Neural cell (in vitro differentiated cells): ENCODE measurements around the gene RETN. TPM values are rescaled to one million over a fixed set of nuclear protein-coding genes. Genes with fewer than 3 reads are reported as not detected.

Experiments
- H2AFZ ChIP-seq: fragments of 200-600, 300-800 bp; sonication (generic), shearing (Covaris generic); 2 replicates; pipeline ENCODE4 v1.6.0; 2014; ENCODE audit warnings: low read depth, mild to moderate bottlenecking, antibody characterized with exemption, low read length, moderate library complexity
- H3F3A ChIP-seq: fragments of 200-600 bp; shearing (Covaris generic); 2 replicates; pipeline ENCODE4 v1.6.1; 2016; ENCODE audit warnings: mild to moderate bottlenecking, moderate library complexity, mixed read lengths, antibody characterized with exemption, low read length; ENCODE audit not compliant: insufficient read depth, poor library complexity, severe bottlenecking
- H3K27ac ChIP-seq: fragments of 200-600, 300-800 bp; sonication (generic), shearing (Covaris generic); 2 replicates; pipeline ENCODE4 v1.5.1; 2014; ENCODE audit warnings: mild to moderate bottlenecking, low read length, moderate library complexity
- H3K27me3 ChIP-seq: fragments of 300-800, 200-600 bp; sonication (generic), shearing (Covaris generic); 2 replicates; pipeline ENCODE4 v1.6.0; 2014; ENCODE audit warnings: mild to moderate bottlenecking, low read depth, low read length, moderate library complexity; ENCODE audit not compliant: insufficient read depth
- H3K36me3 ChIP-seq: fragments of 300-800, 200-600 bp; sonication (generic), shearing (Covaris generic); 2 replicates; pipeline ENCODE4 v1.5.1; 2014; ENCODE audit warnings: mild to moderate bottlenecking, antibody characterized with exemption, low read length, moderate library complexity; ENCODE audit not compliant: insufficient read depth
- H3K4me2 ChIP-seq: fragments of 300-800, 200-600 bp; sonication (generic), shearing (Covaris generic); 2 replicates; pipeline ENCODE4 v1.6.0; 2014; ENCODE audit warnings: mild to moderate bottlenecking, low read length
- H3K4me3 ChIP-seq: fragments of 300-800, 200-600 bp; sonication (generic), shearing (Covaris generic); 2 replicates; pipeline ENCODE4 v1.5.1; 2014; ENCODE audit warnings: mild to moderate bottlenecking, low read length, moderate library complexity
- H3K79me2 ChIP-seq: fragments of 200-600 bp; shearing (Covaris generic); replicated peaks from 2 replicates; pipeline ENCODE4 v1.6.0; 2014; ENCODE audit warnings: mild to moderate bottlenecking, low read length, moderate library complexity; ENCODE audit not compliant: insufficient read depth
- H3K9ac ChIP-seq: fragments of 300-800, 200-600 bp; sonication (generic), shearing (Covaris generic); 2 replicates; pipeline ENCODE4 v1.6.1; 2016; ENCODE audit warnings: mild to moderate bottlenecking, low read length, mixed read lengths
- H3K9me2 ChIP-seq: fragments of 200-600 bp; shearing (Covaris generic); 2 replicates; pipeline ENCODE4 v1.6.1; 2016; ENCODE audit warnings: mild to moderate bottlenecking, low read length, mixed read lengths; ENCODE audit not compliant: insufficient read depth
- H3K9me3 ChIP-seq: fragments of 200-600, 300-800 bp; sonication (generic), shearing (Covaris generic); 2 replicates; pipeline ENCODE4 v1.6.1; 2016; ENCODE audit warnings: mild to moderate bottlenecking, mixed run types, low read length, moderate library complexity, mixed read lengths
- H4K20me1 ChIP-seq: fragments of 200-600 bp; shearing (Covaris generic); 2 replicates; pipeline ENCODE4 v1.6.1; 2016; ENCODE audit warnings: mild to moderate bottlenecking, mixed run types; ENCODE audit not compliant: insufficient read depth
- EP300 ChIP-seq: fragments of 450-650 bp; conservative IDR thresholded peaks from 2 replicates; pipeline ENCODE4 v1.6.1; 2014; ENCODE audit warnings: antibody characterized with exemption, mild to moderate bottlenecking, moderate library complexity; ENCODE audit not compliant: poor library complexity, severe bottlenecking
- EZH2 ChIP-seq: fragments of 200-600, 300-800 bp; shearing (Covaris generic), sonication (generic); IDR thresholded peaks from 2 replicates; pipeline ENCODE4 v1.6.1; 2014; ENCODE audit warnings: antibody characterized with exemption, low read length, borderline replicate concordance, mild to moderate bottlenecking; ENCODE audit not compliant: insufficient read depth, poor library complexity, severe bottlenecking
- MXI1 ChIP-seq: fragments of 450-650 bp; conservative IDR thresholded peaks from 2 replicates; pipeline ENCODE4 v1.6.1; 2014; ENCODE audit warnings: antibody characterized with exemption, mild to moderate bottlenecking; ENCODE audit not compliant: poor library complexity, severe bottlenecking
- POLR2AphosphoS5 ChIP-seq: IDR thresholded peaks from 2 replicates; pipeline ENCODE4 v1.6.1; 2012
- RAD21 ChIP-seq: fragments of 450-650 bp; conservative IDR thresholded peaks from 2 replicates; pipeline ENCODE4 v1.6.1; 2014; ENCODE audit warnings: antibody characterized with exemption, mild to moderate bottlenecking, moderate library complexity
- SMC3 ChIP-seq: fragments of 450-650 bp; conservative IDR thresholded peaks from 2 replicates; pipeline ENCODE4 v1.6.1; 2014; ENCODE audit warnings: antibody characterized with exemption, mild to moderate bottlenecking, moderate library complexity; ENCODE audit not compliant: poor library complexity
- TAF1 ChIP-seq: IDR thresholded peaks from 2 replicates; pipeline ENCODE4 v1.6.1; 2012; ENCODE audit warnings: low read depth
- polyA plus RNA-seq: library from polyadenylated mRNA; depleted of rRNA; stranded (reverse); fragments of >200 nt; gene quantifications from 2 replicates; pipeline ENCODE4 v1.2.3, GENCODE V29; 2014
- TF ChIP-seq, protein P1 (sequence below): fragments of 450-650 bp; IDR thresholded peaks from 2 replicates; pipeline ENCODE4 v1.5.1; 2014; ENCODE audit warnings: antibody characterized with exemption, mild to moderate bottlenecking, moderate library complexity; ENCODE audit not compliant: poor library complexity, severe bottlenecking
- TF ChIP-seq, protein P2 (sequence below): IDR thresholded peaks from 2 replicates; pipeline ENCODE4 v1.6.1; 2012; ENCODE audit warnings: borderline replicate concordance

RETN gene
- polyA plus RNA-seq, 1 donor from 2014 or later = not detected

DNA sequence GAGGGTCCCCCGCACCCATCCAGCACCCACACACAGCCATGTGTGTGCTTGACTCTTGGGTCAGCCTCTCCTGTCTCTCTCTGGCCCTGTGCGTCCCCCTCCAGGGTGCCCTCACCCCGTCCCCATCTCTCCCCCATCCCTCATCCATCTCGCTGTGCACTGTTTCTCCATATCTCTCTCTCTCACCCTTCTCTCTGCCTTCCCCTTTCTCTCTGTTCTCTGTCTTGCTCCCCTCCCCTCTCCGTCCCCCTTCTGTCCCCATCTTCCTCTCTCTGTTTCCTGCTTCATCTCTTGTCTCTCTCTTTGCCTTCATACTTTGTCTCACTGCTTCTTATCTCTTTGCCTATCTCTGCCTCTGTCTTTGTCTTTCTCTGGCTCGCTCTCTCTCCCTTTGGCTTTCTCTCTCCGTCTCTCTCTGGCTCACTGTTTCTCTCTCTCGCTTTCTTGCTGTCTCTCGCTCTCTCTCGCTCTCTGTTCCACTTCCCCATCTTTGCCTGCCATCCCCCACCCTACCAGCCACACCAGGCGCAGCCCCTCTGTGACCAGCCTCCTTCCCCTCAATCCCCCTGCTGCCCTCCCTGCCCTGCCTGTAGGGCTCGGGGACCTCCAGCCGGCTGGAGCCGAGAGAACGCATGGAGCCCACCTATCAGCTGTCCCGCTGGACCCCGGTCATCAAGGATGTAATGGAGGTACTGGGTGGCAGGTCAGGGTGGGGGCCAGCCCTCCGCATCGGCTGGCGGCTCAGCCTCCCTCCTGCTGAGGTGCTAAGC lies 23.0 kb upstream of the RETN start:
- H3K9me3 ChIP-seq = no peaks in the 10 kb centered on the region
- no peaks in the 10 kb centered on the region for H3F3A ChIP-seq
- H3K9me2 ChIP-seq = no peaks in the 10 kb centered on the region
- no peak overlapping the region for H2AFZ ChIP-seq
- H3K9ac ChIP-seq = no peak overlapping the region
- H3K27ac ChIP-seq = no peak overlapping the region
- no peaks in the 10 kb centered on the region for H3K79me2 ChIP-seq
- no peak for TF ChIP-seq TAF1
- TF ChIP-seq, protein P1, sequence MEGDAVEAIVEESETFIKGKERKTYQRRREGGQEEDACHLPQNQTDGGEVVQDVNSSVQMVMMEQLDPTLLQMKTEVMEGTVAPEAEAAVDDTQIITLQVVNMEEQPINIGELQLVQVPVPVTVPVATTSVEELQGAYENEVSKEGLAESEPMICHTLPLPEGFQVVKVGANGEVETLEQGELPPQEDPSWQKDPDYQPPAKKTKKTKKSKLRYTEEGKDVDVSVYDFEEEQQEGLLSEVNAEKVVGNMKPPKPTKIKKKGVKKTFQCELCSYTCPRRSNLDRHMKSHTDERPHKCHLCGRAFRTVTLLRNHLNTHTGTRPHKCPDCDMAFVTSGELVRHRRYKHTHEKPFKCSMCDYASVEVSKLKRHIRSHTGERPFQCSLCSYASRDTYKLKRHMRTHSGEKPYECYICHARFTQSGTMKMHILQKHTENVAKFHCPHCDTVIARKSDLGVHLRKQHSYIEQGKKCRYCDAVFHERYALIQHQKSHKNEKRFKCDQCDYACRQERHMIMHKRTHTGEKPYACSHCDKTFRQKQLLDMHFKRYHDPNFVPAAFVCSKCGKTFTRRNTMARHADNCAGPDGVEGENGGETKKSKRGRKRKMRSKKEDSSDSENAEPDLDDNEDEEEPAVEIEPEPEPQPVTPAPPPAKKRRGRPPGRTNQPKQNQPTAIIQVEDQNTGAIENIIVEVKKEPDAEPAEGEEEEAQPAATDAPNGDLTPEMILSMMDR = no peak
- TF ChIP-seq SMC3 = no peak
- no peak for TF ChIP-seq POLR2AphosphoS5
- no peak for TF ChIP-seq RAD21
- TF ChIP-seq MXI1 = no peak
- TF ChIP-seq, protein P2, sequence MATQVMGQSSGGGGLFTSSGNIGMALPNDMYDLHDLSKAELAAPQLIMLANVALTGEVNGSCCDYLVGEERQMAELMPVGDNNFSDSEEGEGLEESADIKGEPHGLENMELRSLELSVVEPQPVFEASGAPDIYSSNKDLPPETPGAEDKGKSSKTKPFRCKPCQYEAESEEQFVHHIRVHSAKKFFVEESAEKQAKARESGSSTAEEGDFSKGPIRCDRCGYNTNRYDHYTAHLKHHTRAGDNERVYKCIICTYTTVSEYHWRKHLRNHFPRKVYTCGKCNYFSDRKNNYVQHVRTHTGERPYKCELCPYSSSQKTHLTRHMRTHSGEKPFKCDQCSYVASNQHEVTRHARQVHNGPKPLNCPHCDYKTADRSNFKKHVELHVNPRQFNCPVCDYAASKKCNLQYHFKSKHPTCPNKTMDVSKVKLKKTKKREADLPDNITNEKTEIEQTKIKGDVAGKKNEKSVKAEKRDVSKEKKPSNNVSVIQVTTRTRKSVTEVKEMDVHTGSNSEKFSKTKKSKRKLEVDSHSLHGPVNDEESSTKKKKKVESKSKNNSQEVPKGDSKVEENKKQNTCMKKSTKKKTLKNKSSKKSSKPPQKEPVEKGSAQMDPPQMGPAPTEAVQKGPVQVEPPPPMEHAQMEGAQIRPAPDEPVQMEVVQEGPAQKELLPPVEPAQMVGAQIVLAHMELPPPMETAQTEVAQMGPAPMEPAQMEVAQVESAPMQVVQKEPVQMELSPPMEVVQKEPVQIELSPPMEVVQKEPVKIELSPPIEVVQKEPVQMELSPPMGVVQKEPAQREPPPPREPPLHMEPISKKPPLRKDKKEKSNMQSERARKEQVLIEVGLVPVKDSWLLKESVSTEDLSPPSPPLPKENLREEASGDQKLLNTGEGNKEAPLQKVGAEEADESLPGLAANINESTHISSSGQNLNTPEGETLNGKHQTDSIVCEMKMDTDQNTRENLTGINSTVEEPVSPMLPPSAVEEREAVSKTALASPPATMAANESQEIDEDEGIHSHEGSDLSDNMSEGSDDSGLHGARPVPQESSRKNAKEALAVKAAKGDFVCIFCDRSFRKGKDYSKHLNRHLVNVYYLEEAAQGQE = no peak
- TF ChIP-seq EZH2 = no peak
- no peak for TF ChIP-seq EP300
- no peak overlapping the region for H3K4me3 ChIP-seq
- H3K36me3 ChIP-seq = no peaks in the 10 kb centered on the region
- H3K27me3 ChIP-seq = no peaks in the 10 kb centered on the region
- no peak overlapping the region for H3K4me2 ChIP-seq
- no peaks in the 10 kb centered on the region for H4K20me1 ChIP-seq

DNA sequence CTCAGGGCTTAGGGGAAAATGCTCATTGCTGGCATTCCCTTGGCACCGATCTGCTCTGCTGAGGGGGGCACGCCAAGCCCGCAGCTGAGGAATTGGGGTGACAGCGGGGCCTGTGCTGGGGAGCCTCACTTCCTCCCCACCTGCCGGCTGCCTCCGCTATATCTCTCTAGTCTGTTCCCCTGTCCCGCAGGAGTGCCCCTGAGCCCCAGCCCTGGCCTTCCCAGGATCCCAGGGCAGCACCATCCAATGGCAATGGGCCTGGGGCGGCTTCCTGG lies 22.5 kb upstream of the RETN start:
- H3K4me2 ChIP-seq = no peak overlapping the region
- no peaks in the 10 kb centered on the region for H3K9me3 ChIP-seq
- H3K36me3 ChIP-seq = no peaks in the 10 kb centered on the region
- H3K27ac ChIP-seq = no peak overlapping the region
- no peaks in the 10 kb centered on the region for H3K9me2 ChIP-seq
- H3K27me3 ChIP-seq = peaks cover 3% of the 10 kb centered on the region
- no peaks in the 10 kb centered on the region for H4K20me1 ChIP-seq
- TF ChIP-seq POLR2AphosphoS5 = no peak
- H3K9ac ChIP-seq = no peak overlapping the region
- no peak overlapping the region for H2AFZ ChIP-seq
- H3F3A ChIP-seq = no peaks in the 10 kb centered on the region
- H3K4me3 ChIP-seq = no peak overlapping the region
- H3K79me2 ChIP-seq = no peaks in the 10 kb centered on the region

DNA sequence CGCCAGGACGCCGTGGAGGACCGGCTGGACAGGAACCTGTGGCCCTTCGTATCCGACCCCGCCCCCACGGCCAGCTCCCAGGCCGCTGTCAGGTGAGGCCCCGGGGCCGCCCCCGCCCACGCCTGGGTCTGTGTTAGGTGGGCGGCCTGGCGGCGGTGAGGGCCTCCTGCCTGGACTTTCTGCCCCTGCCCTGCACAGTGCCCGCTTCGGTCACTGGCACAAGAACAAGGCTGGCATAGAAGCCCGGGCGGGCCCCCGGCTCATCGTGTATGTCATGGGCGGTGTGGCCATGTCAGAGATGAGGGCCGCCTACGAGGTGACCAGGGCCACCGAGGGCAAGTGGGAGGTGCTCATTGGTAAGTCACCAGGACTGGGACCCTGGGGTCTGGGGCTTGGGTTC lies 21.7 kb upstream of the RETN start:
- no peak overlapping the region for H3K4me2 ChIP-seq
- H2AFZ ChIP-seq = no peak overlapping the region
- no peaks in the 10 kb centered on the region for H3F3A ChIP-seq
- no peaks in the 10 kb centered on the region for H3K9me3 ChIP-seq
- peaks cover 3% of the 10 kb centered on the region for H3K27me3 ChIP-seq
- H4K20me1 ChIP-seq = no peaks in the 10 kb centered on the region
- H3K9ac ChIP-seq = no peak overlapping the region
- H3K4me3 ChIP-seq = no peak overlapping the region
- no peak for TF ChIP-seq SMC3
- TF ChIP-seq EP300 = no peak
- no peak for TF ChIP-seq RAD21
- no peak for TF ChIP-seq TAF1
- TF ChIP-seq MXI1 = no peak
- TF ChIP-seq, protein P1 = no peak
- no peaks in the 10 kb centered on the region for H3K79me2 ChIP-seq
- no peaks in the 10 kb centered on the region for H3K9me2 ChIP-seq
- H3K36me3 ChIP-seq = no peaks in the 10 kb centered on the region
- H3K27ac ChIP-seq = no peak overlapping the region
